Measurements from ENCODE around the gene MCRIP2. TPM values are rescaled to one million over a fixed set of nuclear protein-coding genes. Genes with fewer than 3 reads are reported as not detected.

The MCRIP2 gene
- total RNA-seq, 1 experiment from 2014 or later = 3.3 TPM

DNA sequence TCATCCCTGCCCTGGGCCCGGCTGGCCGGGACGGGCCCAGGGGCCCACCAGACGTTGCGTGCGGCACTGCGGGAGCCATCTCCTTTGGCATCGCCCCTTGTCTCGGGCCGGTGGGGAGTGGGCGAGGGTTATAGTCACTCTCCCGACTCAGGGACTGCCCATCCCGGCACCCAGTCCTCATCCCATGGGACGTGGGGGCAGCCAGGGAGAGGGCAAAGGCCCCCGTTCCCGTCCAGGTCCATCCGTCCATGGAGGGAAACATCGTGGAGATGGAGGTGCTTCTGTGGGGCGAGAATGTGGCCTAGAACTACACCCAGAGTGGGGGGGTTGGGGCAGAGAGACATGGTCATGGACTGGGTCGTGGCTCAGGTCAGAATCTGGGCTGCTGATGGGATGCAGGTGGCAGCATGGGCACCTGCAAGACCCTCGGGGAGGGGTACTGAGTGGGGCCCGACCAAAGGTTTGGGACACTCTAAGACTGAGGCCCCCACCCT is 5.1 kb downstream of the MCRIP2 start:
- H3K27ac ChIP-seq = no peak overlapping the region
- 0 out of 2 replicates have a peak, but pooled peaks cover 5% of the 10 kb centered on the region for H3K27me3 ChIP-seq
- DNase-seq = no peak
- H3K36me3 ChIP-seq = no peaks in the 10 kb centered on the region
- H3K4me3 ChIP-seq = no peak overlapping the region
- H3K4me1 ChIP-seq = no peaks in the 10 kb centered on the region; the same call in 1 of the 2 replicates
- no peaks in the 10 kb centered on the region for H3K9me3 ChIP-seq (replicated peaks)

GRCh38 chr16:647173-647902 is 5.7 kb downstream of the MCRIP2 start:
- DNase-seq = no peak

DNA sequence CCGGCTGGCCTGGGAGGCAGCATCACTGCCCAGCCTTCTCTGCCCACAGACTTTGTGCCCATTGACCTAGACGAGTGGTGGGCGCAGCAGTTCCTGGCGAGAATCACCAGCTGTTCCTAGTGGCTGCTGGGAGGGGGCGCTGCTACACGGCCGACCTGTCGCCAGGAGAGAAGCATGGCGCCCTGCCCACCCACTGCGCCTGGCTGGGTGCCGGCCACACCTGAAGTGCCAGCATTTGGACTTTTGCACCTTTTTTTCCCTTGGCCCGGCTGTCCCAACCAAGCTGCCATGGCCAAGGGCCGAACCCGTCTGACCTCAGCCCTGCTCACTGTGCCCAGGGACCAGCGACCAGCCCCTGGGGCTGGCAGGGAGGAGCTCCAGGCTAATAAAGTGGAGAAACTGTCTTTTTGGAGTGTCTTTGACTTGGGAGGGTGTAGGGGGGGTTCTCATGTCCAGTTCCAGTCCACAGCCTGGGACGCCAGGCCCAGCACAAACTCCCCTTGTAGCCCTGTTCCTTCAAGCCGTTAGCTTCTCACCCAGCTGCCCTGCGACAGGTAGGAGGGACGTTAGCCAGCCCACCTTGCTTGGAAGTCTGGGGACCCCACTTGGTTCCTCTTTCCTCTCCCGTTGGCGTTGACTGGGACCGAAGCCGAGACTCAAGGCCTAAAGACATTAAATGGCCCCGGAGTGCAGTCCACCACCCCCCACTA is 6.6 kb downstream of the MCRIP2 start:
- H3K27me3 ChIP-seq = no peaks in the 10 kb centered on the region
- no peaks in the 10 kb centered on the region for H3K36me3 ChIP-seq
- no peaks in the 10 kb centered on the region for H3K9me3 ChIP-seq (replicated peaks)
- no peaks in the 10 kb centered on the region; the same call in 1 of the 2 replicates for H3K4me1 ChIP-seq
- no peak overlapping the region; the same call in 1 of the 2 replicates for H3K27ac ChIP-seq
- H3K4me3 ChIP-seq = peak overlapping the region; percentile 75
- peak in 1 of 2 experiments; percentile 22 for DNase-seq

More at GRCh38 chr16:647173-647902, 5.7 kb downstream of the MCRIP2 start:
- Histone ChIP-seq H3K27me3 (0 out of 2 replicates have a peak, but pooled peaks cover 5% of the 10 kb centered on the region), H3K9me3 (replicated peaks) (no peaks in the 10 kb centered on the region), H3K4me3 (no peak overlapping the region), H3K27ac (no peak overlapping the region), H3K36me3 (no peaks in the 10 kb centered on the region), H3K4me1 (no peaks in the 10 kb centered on the region; the same call in 1 of the 2 replicates)

- peak within 1 kb of the TSS; percentile 29 for H3K27ac ChIP-seq
- H3K9me3 ChIP-seq (replicated peaks) = no peaks in the 10 kb centered on the region
- H3K4me1 ChIP-seq = no peaks in the 10 kb centered on the region; the same call in 1 of the 2 replicates
- peak within 1 kb of the TSS; percentile 75 for H3K4me3 ChIP-seq
- H3K36me3 ChIP-seq = no peaks in the 10 kb centered on the region
- no peaks in the 10 kb centered on the region for H3K27me3 ChIP-seq
- DNase-seq = peak; percentile 88 to 89
These were observed 7.4 kb downstream of the MCRIP2 start, which contains the start of gene WDR90 for GRCh38 chr16:648781-649589. TSS of gene WDR90 (plus strand) at chr16:649365. CDS start at chr16:649417, 52 bp downstream.

DNA sequence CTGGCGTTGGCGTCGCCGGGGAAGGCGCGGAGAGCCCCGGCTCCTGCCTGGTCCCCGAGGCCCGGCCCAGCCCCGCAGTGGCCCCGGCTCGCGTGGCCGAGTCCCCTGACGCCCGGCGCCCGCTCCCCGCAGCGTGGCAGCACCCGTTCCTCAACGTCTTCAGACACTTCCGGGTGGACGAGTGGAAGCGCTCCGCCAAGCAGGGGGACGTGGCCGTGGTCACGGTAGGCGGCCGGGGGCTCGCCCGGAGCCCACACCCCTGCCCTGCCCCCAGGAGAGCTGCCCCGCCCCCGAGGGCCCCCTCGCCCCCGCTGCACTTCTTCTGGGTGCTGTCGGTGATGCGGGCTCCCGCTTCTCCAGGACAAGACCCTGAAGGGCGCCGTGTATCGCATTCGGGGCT is 8.0 kb downstream of the MCRIP2 start:
- H3K36me3 ChIP-seq = no peaks in the 10 kb centered on the region
- DNase-seq = no peak
- no peaks in the 10 kb centered on the region for H3K9me3 ChIP-seq (replicated peaks)
- no peaks in the 10 kb centered on the region; the same call in 1 of the 2 replicates for H3K4me1 ChIP-seq
- H3K4me3 ChIP-seq = peak overlapping the region; percentile 75
- peak overlapping the region; percentile 29 for H3K27ac ChIP-seq
- H3K27me3 ChIP-seq = no peaks in the 10 kb centered on the region

GRCh38 chr16:651844-652243 is 10.2 kb downstream of the MCRIP2 start:
- H3K4me1 ChIP-seq = no peaks in the 10 kb centered on the region; the same call in 1 of the 2 replicates
- DNase-seq = no peak

GRCh38 chr16:652454-653305 is 11.1 kb downstream of the MCRIP2 start:
- DNase-seq = no peak
- H3K27me3 ChIP-seq = no peaks in the 10 kb centered on the region

More at GRCh38 chr16:651844-652243, 10.2 kb downstream of the MCRIP2 start:
- Histone ChIP-seq H3K27me3 (no peaks in the 10 kb centered on the region), H3K4me3 (no peak overlapping the region), H3K36me3 (no peaks in the 10 kb centered on the region), H3K9me3 (replicated peaks) (no peaks in the 10 kb centered on the region), H3K27ac (no peak overlapping the region)

GRCh38 chr16:654034-654433 is 12.4 kb downstream of the MCRIP2 start:
- no peak overlapping the region for H3K27ac ChIP-seq
- H3K36me3 ChIP-seq = no peaks in the 10 kb centered on the region; the same call in 1 of the 2 replicates
- no peaks in the 10 kb centered on the region for H3K9me3 ChIP-seq (replicated peaks)
- no peaks in the 10 kb centered on the region for H3K27me3 ChIP-seq
- no peak overlapping the region for H3K4me3 ChIP-seq
- no peaks in the 10 kb centered on the region; the same call in 1 of the 2 replicates for H3K4me1 ChIP-seq
- DNase-seq = no peak

More at GRCh38 chr16:652454-653305, 11.1 kb downstream of the MCRIP2 start:
- H3K9me3 ChIP-seq (replicated peaks) = no peaks in the 10 kb centered on the region
- H3K4me3 ChIP-seq = no peak overlapping the region
- no peak overlapping the region for H3K27ac ChIP-seq
- no peaks in the 10 kb centered on the region; the same call in 1 of the 2 replicates for H3K4me1 ChIP-seq
- no peaks in the 10 kb centered on the region for H3K36me3 ChIP-seq

- Histone ChIP-seq H3K4me1 (no peaks in the 10 kb centered on the region), H3K9me3 (replicated peaks) (no peaks in the 10 kb centered on the region), H3K4me3 (no peak overlapping the region), H3K27me3 (no peaks in the 10 kb centered on the region), H3K36me3 (no peaks in the 10 kb centered on the region; the same call in 1 of the 2 replicates), H3K27ac (no peak overlapping the region)
- no peak for DNase-seq
These were observed 15.9 kb downstream of the MCRIP2 start for GRCh38 chr16:657487-657886.

DNA sequence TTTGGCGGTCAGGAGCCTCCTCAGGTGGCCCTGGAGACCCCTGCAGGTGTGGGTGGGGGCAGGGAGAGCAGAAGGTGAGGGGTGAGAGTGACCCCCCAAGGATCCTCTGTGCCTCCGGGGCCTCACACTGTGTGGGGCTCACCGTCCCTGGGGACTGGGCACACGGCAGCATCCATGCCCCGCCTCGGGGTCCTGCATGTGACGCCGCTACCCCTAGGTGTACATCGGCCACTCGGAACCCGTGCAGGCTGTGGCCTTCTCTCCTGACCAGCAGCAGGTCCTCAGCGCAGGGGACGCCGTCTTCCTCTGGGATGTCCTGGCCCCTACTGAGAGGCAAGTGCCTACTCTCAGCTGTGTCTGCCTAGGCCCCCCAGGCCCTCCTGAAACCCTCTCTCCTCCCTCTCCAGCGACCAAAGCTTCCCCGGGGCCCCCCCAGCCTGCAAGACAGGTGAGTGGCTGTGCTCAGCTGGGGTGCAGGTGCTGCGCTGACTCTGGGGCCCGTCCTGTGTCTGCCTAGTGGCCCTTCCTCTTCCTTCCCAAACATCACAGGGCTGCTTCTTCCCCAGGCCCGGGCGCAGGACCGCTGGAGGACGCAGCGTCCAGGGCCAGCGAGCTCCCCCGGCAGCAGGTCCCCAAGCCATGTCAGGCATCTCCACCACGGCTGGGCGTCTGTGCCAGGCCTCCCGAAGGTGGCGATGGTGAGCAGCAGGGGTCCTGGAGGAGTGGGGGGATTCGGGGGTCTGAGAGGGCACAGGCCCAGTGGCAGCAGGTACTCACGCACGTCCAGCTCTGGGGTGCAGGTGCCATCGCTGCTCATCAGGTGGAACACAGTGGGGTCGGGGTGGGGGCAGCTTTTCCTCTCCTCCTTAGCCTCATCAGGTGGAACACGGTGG is 17.3 kb downstream of the MCRIP2 start:
- Histone ChIP-seq H3K4me1 (no peaks in the 10 kb centered on the region), H3K27me3 (no peaks in the 10 kb centered on the region), H3K4me3 (no peak overlapping the region), H3K9me3 (replicated peaks) (no peaks in the 10 kb centered on the region), H3K27ac (no peak overlapping the region), H3K36me3 (no peaks in the 10 kb centered on the region; the same call in 1 of the 2 replicates)
- no peak for DNase-seq

GRCh38 chr16:659618-660017 is 18.0 kb downstream of the MCRIP2 start:
- no peaks in the 10 kb centered on the region for H3K27me3 ChIP-seq
- DNase-seq = no peak
- no peak overlapping the region for H3K27ac ChIP-seq
- no peaks in the 10 kb centered on the region for H3K4me1 ChIP-seq
- no peak overlapping the region for H3K4me3 ChIP-seq
- H3K9me3 ChIP-seq (replicated peaks) = no peaks in the 10 kb centered on the region
- no peaks in the 10 kb centered on the region; the same call in 1 of the 2 replicates for H3K36me3 ChIP-seq

GRCh38 chr16:660132-660458 is 18.5 kb downstream of the MCRIP2 start:
- H3K36me3 ChIP-seq = no peaks in the 10 kb centered on the region; the same call in 1 of the 2 replicates
- no peak overlapping the region for H3K27ac ChIP-seq
- H3K4me3 ChIP-seq = no peak overlapping the region
- H3K27me3 ChIP-seq = no peaks in the 10 kb centered on the region
- no peaks in the 10 kb centered on the region for H3K4me1 ChIP-seq
- H3K9me3 ChIP-seq (replicated peaks) = no peaks in the 10 kb centered on the region
- DNase-seq = no peak
